Glomerular visceral epithelial cell (primary cell): ENCODE measurements around the gene OR51B6.
"Not testable (repeated sequence)": the region's sequence is repeated elsewhere in the genome, so short reads cannot be mapped to it uniquely, and the experiment has no call there.

Source experiments
- DNase-seq: peaks from one replicate; pipeline ENCODE4 v3.0.0-alpha.2; 2016; ENCODE audit errors: extremely low spot score

Gene OR51B6

GRCh38 chr11:5351208-5351607 is at the start of gene OR51B6:
Gene OR51B6, plus strand, starts transcription at chr11:5351508. Its CDS starts 0 bp downstream, at chr11:5351508.
- no peak for DNase-seq

- no peak for DNase-seq
Measured at GRCh38 chr11:5301846-5302245, 49.5 kb upstream of the OR51B6 start, which contains the start of gene OR51B4. Gene OR51B4, minus strand, starts transcription at chr11:5301946. Its CDS starts 0 bp downstream, at chr11:5301946.

GRCh38 chr11:5303626-5304025 is 47.7 kb upstream of the OR51B6 start:
- DNase-seq, result no peak

- DNase-seq, result no peak
Measured at GRCh38 chr11:5304046-5304445, 47.3 kb upstream of the OR51B6 start.

GRCh38 chr11:5307256-5308019 is 43.9 kb upstream of the OR51B6 start:
- no peak for DNase-seq

GRCh38 chr11:5310423-5310822 is 40.9 kb upstream of the OR51B6 start:
- DNase-seq, result no peak

GRCh38 chr11:5313326-5314023 is 37.8 kb upstream of the OR51B6 start:
- DNase-seq, result not testable (repeated sequence)

- DNase-seq, result no peak
Measured at GRCh38 chr11:5317292-5317691, 34.0 kb upstream of the OR51B6 start.

GRCh38 chr11:5324197-5324596 is 27.1 kb upstream of the OR51B6 start, which contains the start of gene OR51B2:
Gene OR51B2, minus strand, starts transcription at chr11:5324297. Its CDS starts 0 bp downstream, at chr11:5324297.
- no peak for DNase-seq

- DNase-seq, result no peak
Measured at GRCh38 chr11:5335170-5335569, 16.1 kb upstream of the OR51B6 start.

- DNase-seq, result no peak
Measured at GRCh38 chr11:5336331-5336730, 15.0 kb upstream of the OR51B6 start.

- DNase-seq, result not testable (repeated sequence)
Measured at GRCh38 chr11:5337253-5337652, 14.1 kb upstream of the OR51B6 start.

- no peak for DNase-seq
Measured at GRCh38 chr11:5339771-5340322, 11.5 kb upstream of the OR51B6 start.

GRCh38 chr11:5343474-5344335 is 7.6 kb upstream of the OR51B6 start, which contains the start of gene OR51B5:
Gene OR51B5, minus strand, starts transcription at chr11:5343524. Its CDS starts 0 bp downstream, at chr11:5343524.
- DNase-seq, result no peak

GRCh38 chr11:5345831-5346230 is 5.5 kb upstream of the OR51B6 start:
- DNase-seq, result no peak

- no peak for DNase-seq
Measured at GRCh38 chr11:5348551-5349194, 2.6 kb upstream of the OR51B6 start.

GRCh38 chr11:5349550-5349949 is 1.8 kb upstream of the OR51B6 start:
- no peak for DNase-seq

GRCh38 chr11:5356031-5356430 is 4.7 kb downstream of the OR51B6 start:
- not testable (repeated sequence) for DNase-seq

GRCh38 chr11:5362017-5362625 is 10.8 kb downstream of the OR51B6 start:
- DNase-seq, result no peak

GRCh38 chr11:5363679-5364078 is 12.4 kb downstream of the OR51B6 start:
- no peak for DNase-seq

GRCh38 chr11:5364214-5364613 is 12.9 kb downstream of the OR51B6 start:
- DNase-seq, result peak; percentile 81
